ENCODE results near the gene SPINT3.

- TF ChIP-seq CTCF (tag by site-specific recombination; IDR thresholded peaks at IDR 0.05) (no peak), ZNF274 (IDR thresholded peaks at IDR 0.05; ENCODE audit: low read length) (no peak), ZNF274 (tag by site-specific recombination; IDR thresholded peaks at IDR 0.05; ENCODE audit: borderline replicate concordance) (no peak), ZNF544 (tag by site-specific recombination; IDR thresholded peaks at IDR 0.05) (no peak), ZBTB26 (tag by site-specific recombination; optimal IDR thresholded peaks at IDR 0.05) (no peak), BCL11B (tag by site-specific recombination; IDR thresholded peaks at IDR 0.05; ENCODE audit: low read depth) (no peak), ZNF24 (tag by site-specific recombination; IDR thresholded peaks at IDR 0.05) (no peak)
- TF ChIP-seq, protein P1, sequence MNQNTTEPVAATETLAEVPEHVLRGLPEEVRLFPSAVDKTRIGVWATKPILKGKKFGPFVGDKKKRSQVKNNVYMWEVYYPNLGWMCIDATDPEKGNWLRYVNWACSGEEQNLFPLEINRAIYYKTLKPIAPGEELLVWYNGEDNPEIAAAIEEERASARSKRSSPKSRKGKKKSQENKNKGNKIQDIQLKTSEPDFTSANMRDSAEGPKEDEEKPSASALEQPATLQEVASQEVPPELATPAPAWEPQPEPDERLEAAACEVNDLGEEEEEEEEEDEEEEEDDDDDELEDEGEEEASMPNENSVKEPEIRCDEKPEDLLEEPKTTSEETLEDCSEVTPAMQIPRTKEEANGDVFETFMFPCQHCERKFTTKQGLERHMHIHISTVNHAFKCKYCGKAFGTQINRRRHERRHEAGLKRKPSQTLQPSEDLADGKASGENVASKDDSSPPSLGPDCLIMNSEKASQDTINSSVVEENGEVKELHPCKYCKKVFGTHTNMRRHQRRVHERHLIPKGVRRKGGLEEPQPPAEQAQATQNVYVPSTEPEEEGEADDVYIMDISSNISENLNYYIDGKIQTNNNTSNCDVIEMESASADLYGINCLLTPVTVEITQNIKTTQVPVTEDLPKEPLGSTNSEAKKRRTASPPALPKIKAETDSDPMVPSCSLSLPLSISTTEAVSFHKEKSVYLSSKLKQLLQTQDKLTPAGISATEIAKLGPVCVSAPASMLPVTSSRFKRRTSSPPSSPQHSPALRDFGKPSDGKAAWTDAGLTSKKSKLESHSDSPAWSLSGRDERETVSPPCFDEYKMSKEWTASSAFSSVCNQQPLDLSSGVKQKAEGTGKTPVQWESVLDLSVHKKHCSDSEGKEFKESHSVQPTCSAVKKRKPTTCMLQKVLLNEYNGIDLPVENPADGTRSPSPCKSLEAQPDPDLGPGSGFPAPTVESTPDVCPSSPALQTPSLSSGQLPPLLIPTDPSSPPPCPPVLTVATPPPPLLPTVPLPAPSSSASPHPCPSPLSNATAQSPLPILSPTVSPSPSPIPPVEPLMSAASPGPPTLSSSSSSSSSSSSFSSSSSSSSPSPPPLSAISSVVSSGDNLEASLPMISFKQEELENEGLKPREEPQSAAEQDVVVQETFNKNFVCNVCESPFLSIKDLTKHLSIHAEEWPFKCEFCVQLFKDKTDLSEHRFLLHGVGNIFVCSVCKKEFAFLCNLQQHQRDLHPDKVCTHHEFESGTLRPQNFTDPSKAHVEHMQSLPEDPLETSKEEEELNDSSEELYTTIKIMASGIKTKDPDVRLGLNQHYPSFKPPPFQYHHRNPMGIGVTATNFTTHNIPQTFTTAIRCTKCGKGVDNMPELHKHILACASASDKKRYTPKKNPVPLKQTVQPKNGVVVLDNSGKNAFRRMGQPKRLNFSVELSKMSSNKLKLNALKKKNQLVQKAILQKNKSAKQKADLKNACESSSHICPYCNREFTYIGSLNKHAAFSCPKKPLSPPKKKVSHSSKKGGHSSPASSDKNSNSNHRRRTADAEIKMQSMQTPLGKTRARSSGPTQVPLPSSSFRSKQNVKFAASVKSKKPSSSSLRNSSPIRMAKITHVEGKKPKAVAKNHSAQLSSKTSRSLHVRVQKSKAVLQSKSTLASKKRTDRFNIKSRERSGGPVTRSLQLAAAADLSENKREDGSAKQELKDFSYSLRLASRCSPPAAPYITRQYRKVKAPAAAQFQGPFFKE (tag by site-specific recombination; IDR thresholded peaks at IDR 0.05; ENCODE audit: borderline replicate concordance): no peak
These were observed 45.0 kb downstream of the SPINT3 start for GRCh38 chr20:45470262-45470931.
